ENCODE results near the gene SRCAP. TPM values are rescaled to one million over a fixed set of nuclear protein-coding genes. Genes with fewer than 3 reads are reported as not detected.

SRCAP gene
- total RNA-seq (2021) = 54.9 to 58.5 TPM (median 55.8 TPM) in 3 replicates
- Bru-seq, nascent RNA = percentile 78 among the genes with signal in this experiment
- long read RNA-seq, experiment 1, partial matches to known transcripts = 73 of 94 reads
- long read RNA-seq, experiment 1, other reads (novel, unspliced or antisense) = 21 of 94 reads
- long read RNA-seq, experiment 2, partial matches to known transcripts = 10 of 15 reads
- long read RNA-seq, experiment 2, other reads (novel, unspliced or antisense) = 5 of 15 reads
- long read RNA-seq, experiment 3 = 0 reads

GRCh38 chr16:30698816-30699614 lies at the start of gene SRCAP:
Gene SRCAP (plus strand): TSS chr16:30699171. CDS start chr16:30700825, 1,654 bp downstream.
- Mint-ChIP-seq H3K4me1 (peaks cover 14% of the 10 kb centered on the region), H3K27ac (peak within 1 kb of the TSS; percentile 100), H3K9me3 (no peaks in the 10 kb centered on the region), H3K36me3 (peaks cover 26% of the 10 kb centered on the region), H3K27me3 (ENCODE audit: low read depth) (peaks cover 42% of the 10 kb centered on the region), H3K4me3 (peak within 1 kb of the TSS; percentile 95)
- ATAC-seq (peak; percentile 20), DNase-seq (ENCODE audit: low spot score) (peak; percentile 82)
- POLR2A ChIA-PET = interaction anchor here (1.3 kb wide), 2 partner anchors 21 to 40 kb away, joined by 3 read pairs; partner anchors contain the start of gene FBRS
- CTCF ChIA-PET = no interaction called here
- no peak for TF ChIP-seq ZNF416 (CRISPR knock-in tag; IDR thresholded peaks at IDR 0.05)
- peak; percentile 43; the same call in 1 of the 2 replicates for TF ChIP-seq ARID4B (CRISPR knock-in tag; IDR thresholded peaks at IDR 0.05; ENCODE audit: borderline replicate concordance)
- TF ChIP-seq TEAD4 (CRISPR knock-in tag; IDR thresholded peaks at IDR 0.05) = peak; percentile 8; the same call in 1 of the 2 replicates
- no peak for TF ChIP-seq IRF2 (CRISPR knock-in tag; IDR thresholded peaks at IDR 0.05; ENCODE audit: borderline replicate concordance, low read depth)
- TF ChIP-seq NFYB (CRISPR knock-in tag; conservative IDR thresholded peaks at IDR 0.05; ENCODE audit: low read depth) = no peak
- no peak for TF ChIP-seq E2F1 (CRISPR knock-in tag; IDR thresholded peaks at IDR 0.05)
- TF ChIP-seq JUN (CRISPR knock-in tag; IDR thresholded peaks at IDR 0.05) = 0 out of 2 replicates have a peak, but pooled peaks have one; percentile 19
- TF ChIP-seq ZNF671 (CRISPR knock-in tag; IDR thresholded peaks at IDR 0.05) = no peak
- TF ChIP-seq, protein P1, sequence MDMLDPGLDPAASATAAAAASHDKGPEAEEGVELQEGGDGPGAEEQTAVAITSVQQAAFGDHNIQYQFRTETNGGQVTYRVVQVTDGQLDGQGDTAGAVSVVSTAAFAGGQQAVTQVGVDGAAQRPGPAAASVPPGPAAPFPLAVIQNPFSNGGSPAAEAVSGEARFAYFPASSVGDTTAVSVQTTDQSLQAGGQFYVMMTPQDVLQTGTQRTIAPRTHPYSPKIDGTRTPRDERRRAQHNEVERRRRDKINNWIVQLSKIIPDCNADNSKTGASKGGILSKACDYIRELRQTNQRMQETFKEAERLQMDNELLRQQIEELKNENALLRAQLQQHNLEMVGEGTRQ (CRISPR knock-in tag; IDR thresholded peaks at IDR 0.05) = 0 out of 2 replicates have a peak, but pooled peaks have one; percentile 14
- TF ChIP-seq ZNF396 (CRISPR knock-in tag; IDR thresholded peaks at IDR 0.05; ENCODE audit: borderline replicate concordance) = no peak
- no peak for TF ChIP-seq RORB (CRISPR knock-in tag; IDR thresholded peaks at IDR 0.05)
- TF ChIP-seq GTF2I (CRISPR knock-in tag; conservative IDR thresholded peaks at IDR 0.05) = no peak
- TF ChIP-seq ATF2 (CRISPR knock-in tag; IDR thresholded peaks at IDR 0.05; ENCODE audit: borderline replicate concordance, low read depth) = no peak
- TF ChIP-seq ZNF219 (CRISPR knock-in tag; IDR thresholded peaks at IDR 0.05; ENCODE audit: borderline replicate concordance) = no peak
- TF ChIP-seq KAT7 (CRISPR knock-in tag; IDR thresholded peaks at IDR 0.05; ENCODE audit: borderline replicate concordance) = no peak; the same call in 1 of the 2 replicates
- TF ChIP-seq E2F4 (CRISPR knock-in tag; IDR thresholded peaks at IDR 0.05; ENCODE audit: borderline replicate concordance, low read depth) = no peak
- TF ChIP-seq, protein P2, sequence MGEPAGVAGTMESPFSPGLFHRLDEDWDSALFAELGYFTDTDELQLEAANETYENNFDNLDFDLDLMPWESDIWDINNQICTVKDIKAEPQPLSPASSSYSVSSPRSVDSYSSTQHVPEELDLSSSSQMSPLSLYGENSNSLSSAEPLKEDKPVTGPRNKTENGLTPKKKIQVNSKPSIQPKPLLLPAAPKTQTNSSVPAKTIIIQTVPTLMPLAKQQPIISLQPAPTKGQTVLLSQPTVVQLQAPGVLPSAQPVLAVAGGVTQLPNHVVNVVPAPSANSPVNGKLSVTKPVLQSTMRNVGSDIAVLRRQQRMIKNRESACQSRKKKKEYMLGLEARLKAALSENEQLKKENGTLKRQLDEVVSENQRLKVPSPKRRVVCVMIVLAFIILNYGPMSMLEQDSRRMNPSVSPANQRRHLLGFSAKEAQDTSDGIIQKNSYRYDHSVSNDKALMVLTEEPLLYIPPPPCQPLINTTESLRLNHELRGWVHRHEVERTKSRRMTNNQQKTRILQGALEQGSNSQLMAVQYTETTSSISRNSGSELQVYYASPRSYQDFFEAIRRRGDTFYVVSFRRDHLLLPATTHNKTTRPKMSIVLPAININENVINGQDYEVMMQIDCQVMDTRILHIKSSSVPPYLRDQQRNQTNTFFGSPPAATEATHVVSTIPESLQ (CRISPR knock-in tag; IDR thresholded peaks at IDR 0.05) = no peak
- no peak for TF ChIP-seq TCF7 (CRISPR knock-in tag; IDR thresholded peaks at IDR 0.05; ENCODE audit: low read depth)
- no peak for TF ChIP-seq OVOL2 (CRISPR knock-in tag; IDR thresholded peaks at IDR 0.05; ENCODE audit: borderline replicate concordance)
- peak; percentile 66; the same call in 1 of the 2 replicates for TF ChIP-seq FOXK1 (CRISPR knock-in tag; IDR thresholded peaks at IDR 0.05)
- TF ChIP-seq ZBTB43 (CRISPR knock-in tag; IDR thresholded peaks at IDR 0.05) = no peak

Data from WTC11 (cell line).